Kidney (tissue), 14 donors: ENCODE measurements around the gene ATP8A2. TPM values are rescaled to one million over a fixed set of nuclear protein-coding genes. Genes with fewer than 3 reads are reported as not detected.

Source experiments
- DNase-seq, 5 donors: peaks; one replicate each; pipeline ENCODE4 v3.0.0-alpha.2; 2013 to 2020
- FAIRE-seq: peaks from 2 replicates; lab custom pipeline; 2012; peaks lifted over from hg19 to GRCh38; lab: Jason Lieb, UNC
- H3K27ac ChIP-seq, 2 donors: one replicate each; pipeline ENCODE4 v1.7.0; 2013; ENCODE audit warnings: low read depth in 2 of 2, low read length in 2 of 2, inconsistent platforms in 1 of 2
- H3K27me3 ChIP-seq: one replicate; pipeline ENCODE4 v1.7.1; 2013; ENCODE audit warnings: low read length, inconsistent platforms; ENCODE audit not compliant: control insufficient read depth, insufficient read depth
- H3K36me3 ChIP-seq, 3 donors: one replicate each; pipeline versions ENCODE4 v1.7.0 to v1.7.1; 2013; ENCODE audit warnings: low read length in 3 of 3, control low read depth in 1 of 3, inconsistent platforms in 1 of 3; ENCODE audit not compliant: insufficient read depth in 3 of 3, control insufficient read depth in 2 of 3
- H3K4me1 ChIP-seq, 3 donors: one replicate each; pipeline versions ENCODE4 v1.7.0 to v1.7.1; 2013; ENCODE audit warnings: low read length in 3 of 3, inconsistent platforms in 1 of 3, low read depth in 1 of 3; ENCODE audit not compliant: control insufficient read depth in 2 of 3, insufficient read depth in 2 of 3
- H3K4me3 ChIP-seq, 3 donors: one replicate each; pipeline versions ENCODE4 v1.7.0 to v1.8.1; 2013; ENCODE audit warnings: low read length in 3 of 3, control low read depth in 1 of 3, inconsistent platforms in 1 of 3
- H3K9ac ChIP-seq, 3 donors: one replicate each; pipeline versions ENCODE4 v1.7.0 to v1.7.1; 2013; ENCODE audit warnings: low read length in 3 of 3, control low read depth in 1 of 3, inconsistent platforms in 1 of 3
- H3K9me3 ChIP-seq, 3 donors: one replicate each; pipeline versions ENCODE4 v1.7.0 to v1.7.1; 2013; ENCODE audit warnings: low read length in 3 of 3, control low read depth in 1 of 3, inconsistent platforms in 1 of 3; ENCODE audit not compliant: control insufficient read depth in 2 of 3, insufficient read depth in 1 of 3
- intact Hi-C: fragments of 100-400 bp; cut with DNase I; formaldehyde crosslinking; loops from one replicate; pipeline ENCODE4 v1.11.1; 2022
- polyA plus RNA-seq: library from polyadenylated mRNA; stranded (reverse); fragments of 350-450 nt; fragmentation: Illumina TruSeq; extraction: RNeasy Lipid Tissue Mini Kit (QIAGEN cat#74804); gene quantifications from one replicate; pipeline ENCODE4 v1.2.3, GENCODE V29; 2014; ENCODE audit warnings: low read depth, low replicate concordance; ENCODE audit not compliant: insufficient read depth
- total RNA-seq: library from RNA; stranded (reverse); fragmentation: NEBNext Ultra II Directional; extraction: Animal tissue kit (Norgen Biotek cat#: 25700); gene quantifications from one replicate; pipeline ENCODE4 v1.2.1, GENCODE V29; 2021
- TF ChIP-seq, protein P1 (sequence below): IDR thresholded peaks from 3 replicates; pipeline ENCODE4 v1.5.1; 2012; ENCODE audit warnings: mild to moderate bottlenecking, moderate library complexity, borderline replicate concordance; ENCODE audit not compliant: insufficient read depth; ENCODE audit errors: extremely low read depth
- donor health status: control.
- donor health status: control.
- donor health status: control.
- donor health status: control.
- donor health status: control.
- donor health status: DM: yes; HTN: yes; CAD: no.
- donor health status: Normal renal cell carcinoma (clear cell type).

ATP8A2 gene
- total and polyA plus RNA-seq, 2 donors from 2014 or later, result 0.50 to 0.73 TPM

DNA sequence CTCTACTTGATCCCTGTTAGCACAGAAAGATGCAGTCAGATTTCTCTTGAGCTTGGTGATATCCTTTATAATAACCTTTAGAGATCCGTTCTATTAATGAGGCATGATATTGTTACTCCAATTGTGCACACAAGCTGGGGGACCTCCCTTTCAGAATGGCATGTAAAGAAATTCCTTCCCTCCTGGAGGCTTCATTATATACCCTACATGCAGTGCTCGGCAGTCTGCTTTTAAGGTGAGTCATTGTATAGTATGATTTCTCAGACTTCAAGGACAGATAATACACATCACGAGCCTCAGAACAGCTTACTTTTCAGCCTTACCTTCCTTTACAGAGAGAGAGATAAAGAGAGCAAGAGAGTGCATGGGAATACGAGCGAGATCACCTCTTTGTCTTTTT is 261.3 kb downstream of the ATP8A2 start:
- TF ChIP-seq, protein P1, sequence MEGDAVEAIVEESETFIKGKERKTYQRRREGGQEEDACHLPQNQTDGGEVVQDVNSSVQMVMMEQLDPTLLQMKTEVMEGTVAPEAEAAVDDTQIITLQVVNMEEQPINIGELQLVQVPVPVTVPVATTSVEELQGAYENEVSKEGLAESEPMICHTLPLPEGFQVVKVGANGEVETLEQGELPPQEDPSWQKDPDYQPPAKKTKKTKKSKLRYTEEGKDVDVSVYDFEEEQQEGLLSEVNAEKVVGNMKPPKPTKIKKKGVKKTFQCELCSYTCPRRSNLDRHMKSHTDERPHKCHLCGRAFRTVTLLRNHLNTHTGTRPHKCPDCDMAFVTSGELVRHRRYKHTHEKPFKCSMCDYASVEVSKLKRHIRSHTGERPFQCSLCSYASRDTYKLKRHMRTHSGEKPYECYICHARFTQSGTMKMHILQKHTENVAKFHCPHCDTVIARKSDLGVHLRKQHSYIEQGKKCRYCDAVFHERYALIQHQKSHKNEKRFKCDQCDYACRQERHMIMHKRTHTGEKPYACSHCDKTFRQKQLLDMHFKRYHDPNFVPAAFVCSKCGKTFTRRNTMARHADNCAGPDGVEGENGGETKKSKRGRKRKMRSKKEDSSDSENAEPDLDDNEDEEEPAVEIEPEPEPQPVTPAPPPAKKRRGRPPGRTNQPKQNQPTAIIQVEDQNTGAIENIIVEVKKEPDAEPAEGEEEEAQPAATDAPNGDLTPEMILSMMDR, result no peak
- Histone ChIP-seq H3K4me1 (no peaks in the 10 kb centered on the region), H3K27ac (no peak overlapping the region), H3K9me3 (no peaks in the 10 kb centered on the region), H3K9ac (no peak overlapping the region), H3K36me3 (no peaks in the 10 kb centered on the region), H3K27me3 (no peaks in the 10 kb centered on the region), H3K4me3 (no peak overlapping the region)
- intact Hi-C loops, result no loop called here
- DNase-seq (peak in 1 of 5 donors; percentile 17), FAIRE-seq (no peak)

DNA sequence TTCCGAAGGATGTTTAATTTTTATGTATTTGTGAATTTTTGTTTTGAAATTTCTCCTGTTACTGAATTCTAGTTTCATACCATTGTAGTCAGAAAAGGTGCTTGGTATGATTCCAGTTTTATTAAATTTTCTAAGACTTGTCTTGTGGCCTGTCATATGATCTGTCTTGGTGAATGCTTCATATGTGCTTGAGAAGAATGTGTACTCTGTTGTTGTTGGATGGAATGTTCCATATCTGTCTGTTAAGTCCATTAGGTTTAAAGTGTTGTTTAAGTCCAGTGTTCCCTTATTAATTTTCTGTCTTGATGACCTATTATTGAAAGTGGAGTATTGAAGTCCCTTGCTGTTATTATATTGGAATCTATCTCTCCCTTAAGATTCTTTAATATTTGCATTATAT is 273.9 kb downstream of the ATP8A2 start:
- intact Hi-C loops, result no loop called here
- no peak overlapping the region for H3K9ac ChIP-seq
- no peak overlapping the region for H3K27ac ChIP-seq
- TF ChIP-seq, protein P1, result no peak
- FAIRE-seq, result no peak
- H3K9me3 ChIP-seq, result peaks cover 0 to 3% (median 0%) of the 10 kb centered on the region in 3 donors
- no peaks in the 10 kb centered on the region for H3K27me3 ChIP-seq
- H3K36me3 ChIP-seq, result no peaks in the 10 kb centered on the region
- H3K4me1 ChIP-seq, result no peaks in the 10 kb centered on the region
- DNase-seq, result no peak
- H3K4me3 ChIP-seq, result no peak overlapping the region

DNA sequence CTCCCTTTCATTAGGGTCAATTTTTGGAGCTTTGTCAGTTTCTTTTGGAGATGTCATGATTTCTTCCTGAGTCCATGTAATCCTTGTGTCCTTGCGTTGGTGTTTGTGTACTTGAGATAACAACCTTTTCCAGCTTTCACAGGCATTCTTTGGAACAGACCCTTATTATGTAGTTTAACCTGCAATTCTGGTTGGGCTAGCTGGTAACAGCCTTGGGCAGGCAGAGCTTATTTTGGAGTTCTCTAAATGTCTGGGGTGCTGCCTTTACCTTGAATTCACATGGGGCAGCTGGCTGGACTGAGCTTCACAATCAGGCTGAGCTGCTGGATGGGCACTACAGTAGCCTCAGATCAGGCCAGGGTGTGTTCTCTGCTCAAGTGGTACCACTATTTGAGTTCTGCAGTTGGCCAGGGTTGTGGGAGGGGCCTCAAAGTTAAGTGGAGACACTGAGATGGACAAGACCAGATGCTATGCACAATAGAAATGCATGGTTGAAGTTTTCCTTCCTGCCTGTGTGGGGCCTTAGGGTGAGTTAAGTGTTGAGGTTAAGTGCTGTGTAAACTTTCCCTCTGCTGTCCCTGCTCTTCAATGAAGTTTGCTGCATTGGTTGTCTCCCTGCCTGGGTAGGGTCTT is 277.3 kb downstream of the ATP8A2 start:
- no peak overlapping the region for H3K4me3 ChIP-seq
- TF ChIP-seq, protein P1, result no peak
- H3K4me1 ChIP-seq, result no peaks in the 10 kb centered on the region
- H3K9ac ChIP-seq, result no peak overlapping the region
- no peaks in the 10 kb centered on the region for H3K36me3 ChIP-seq
- intact Hi-C loops, result no loop called here
- no peak for DNase-seq
- no peaks in the 10 kb centered on the region for H3K27me3 ChIP-seq
- H3K9me3 ChIP-seq, result no peaks in the 10 kb centered on the region
- H3K27ac ChIP-seq, result no peak overlapping the region
- FAIRE-seq, result no peak

DNA sequence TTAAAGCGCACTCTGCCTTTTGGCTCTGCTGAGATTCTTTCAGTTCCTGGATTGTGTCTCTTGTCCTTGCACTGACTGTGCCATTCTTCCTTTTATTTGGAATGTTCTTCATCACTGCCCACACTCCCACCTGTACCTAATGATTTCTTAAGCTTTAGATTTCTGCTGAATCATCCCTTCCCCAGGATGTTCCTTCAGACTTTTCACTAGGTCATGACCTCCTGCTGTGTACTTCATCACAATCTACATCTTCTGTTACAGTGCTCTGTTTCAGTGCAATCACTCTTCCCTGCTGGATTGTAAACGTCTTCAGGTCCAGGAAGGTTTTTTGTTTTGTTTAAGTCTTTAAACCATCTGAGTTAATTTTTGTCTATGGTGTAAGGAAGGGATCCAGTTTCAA is 281.0 kb downstream of the ATP8A2 start:
- DNase-seq (peak in 3 of 5 donors; percentile 36 to 78 (median 71)), FAIRE-seq (no peak)
- H3K4me1 ChIP-seq, result no peaks in the 10 kb centered on the region
- no peaks in the 10 kb centered on the region for H3K9me3 ChIP-seq
- no peak overlapping the region for H3K9ac ChIP-seq
- no peak overlapping the region for H3K4me3 ChIP-seq
- intact Hi-C loops, result no loop called here
- TF ChIP-seq, protein P1, result no peak
- no peak overlapping the region for H3K27ac ChIP-seq
- H3K27me3 ChIP-seq, result no peaks in the 10 kb centered on the region
- no peaks in the 10 kb centered on the region for H3K36me3 ChIP-seq
